ENCODE measurements around the gene MEGF9. TPM values are rescaled to one million over a fixed set of nuclear protein-coding genes. Genes with fewer than 3 reads are reported as not detected.
A peak's percentile ranks its signal among the peaks of the same experiment; 100 is the strongest.

Gene MEGF9
- polyA plus RNA-seq (2013), result 3.9 and 4.1 TPM in 2 replicates

DNA sequence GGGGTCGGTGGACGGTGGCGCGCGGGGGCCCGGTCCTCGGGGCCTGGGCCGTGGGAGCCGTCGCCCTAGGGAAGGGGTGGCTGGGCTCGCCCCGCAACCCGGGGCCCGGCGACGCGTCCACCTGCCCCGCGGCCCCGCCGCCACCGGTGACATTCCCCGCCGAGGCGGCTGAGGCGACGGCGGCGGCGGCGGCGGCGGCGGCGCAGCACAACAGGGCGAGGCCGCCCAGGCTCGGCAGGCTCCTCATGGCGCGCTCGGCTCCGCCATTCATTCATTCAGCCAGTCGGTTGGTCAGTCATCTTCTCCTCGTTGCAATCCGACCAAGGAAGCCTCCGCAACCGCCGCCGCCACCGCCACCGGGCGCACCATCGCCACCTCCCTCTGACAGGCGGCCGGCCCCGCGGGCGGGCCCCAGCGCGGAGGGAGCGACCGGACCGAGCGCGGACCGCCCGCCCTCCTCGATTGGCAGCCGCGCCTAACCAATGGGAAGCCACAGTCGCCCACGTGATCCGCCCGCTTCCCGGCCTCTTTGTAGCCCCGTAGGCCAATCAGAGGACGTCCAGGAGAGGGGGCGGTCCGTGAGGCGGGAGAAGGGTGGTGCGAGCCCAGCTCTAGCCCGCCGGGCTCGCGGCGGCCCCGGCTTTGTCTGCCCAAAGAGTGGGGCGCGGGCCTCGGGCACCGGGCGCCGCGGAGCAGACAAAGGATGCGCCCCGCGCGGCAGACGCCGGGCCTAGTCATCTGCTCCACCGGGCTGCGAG lies at the start of gene MEGF9:
TSS of gene MEGF9 (minus strand) at position 383 of the 758 bp plus-strand sequence. CDS start at position 271, 112 bp downstream.
- peak within 1 kb of the TSS; percentile 25 for H2BK12ac ChIP-seq (ENCODE audit: low read length)
- peak within 1 kb of the TSS; percentile 54 for H2BK120ac ChIP-seq (ENCODE audit: insufficient read depth, low read length, poor library complexity)
- H3K79me2 ChIP-seq (ENCODE audit: control insufficient read depth, insufficient read depth, low read length, poor library complexity), result peaks cover 5% of the 10 kb centered on the region
- peak within 1 kb of the TSS; percentile 84 for H3K18ac ChIP-seq (ENCODE audit: low read length)
- peaks cover 7% of the 10 kb centered on the region for H3K79me1 ChIP-seq (ENCODE audit: low read length)
- peaks cover 10% of the 10 kb centered on the region for H3K27me3 ChIP-seq (ENCODE audit: insufficient read depth, low read length)
- peak within 1 kb of the TSS; percentile 66 for H3K4ac ChIP-seq (ENCODE audit: low read depth, low read length)
- H4K8ac ChIP-seq (ENCODE audit: low read depth, low read length), result peak within 1 kb of the TSS; percentile 88
- peak within 1 kb of the TSS; percentile 73 for H2AFZ ChIP-seq (ENCODE audit: insufficient read depth, low read length, poor library complexity)
- H2AK5ac ChIP-seq (ENCODE audit: low read length), result peak within 1 kb of the TSS; percentile 8
- DNase-seq, result peak; percentile 97 to 99
- peak within 1 kb of the TSS; percentile 93 for H3K9ac ChIP-seq (ENCODE audit: low read length)
- peak within 1 kb of the TSS; percentile 96 for H3K14ac ChIP-seq (ENCODE audit: low read length)
- H4K12ac ChIP-seq (ENCODE audit: low read depth, low read length), result peak within 1 kb of the TSS; percentile 69
- peaks cover 6% of the 10 kb centered on the region in 2 experiments for H3K4me1 ChIP-seq (ENCODE audit: control insufficient read depth in 1 of 2, insufficient read depth in 2 of 2, low read length in 2 of 2)
- H3K4me2 ChIP-seq (ENCODE audit: low read length), result peak within 1 kb of the TSS; percentile 98
- peak within 1 kb of the TSS; percentile 90 for H3K4me3 ChIP-seq (ENCODE audit: low read depth, low read length)
- no peak within 1 kb of the TSS for H3K27ac ChIP-seq (ENCODE audit: low read depth, low read length)
- no peaks in the 10 kb centered on the region for H3K36me3 ChIP-seq (ENCODE audit: control insufficient read depth in 1 of 2, insufficient read depth in 2 of 2, low read length in 2 of 2)
- no CpG with 5 or more reads among the region's 102 CpGs for whole genome bisulfite sequencing (ENCODE audit: extremely low coverage, insufficient coverage, insufficient read length)
- no peak within 1 kb of the TSS for H2BK5ac ChIP-seq (ENCODE audit: low read depth, low read length, poor library complexity)
- no peaks in the 10 kb centered on the region for H3K9me3 ChIP-seq (ENCODE audit: insufficient read depth, low read depth, low read length)
- peak within 1 kb of the TSS; percentile 92 for H4K91ac ChIP-seq (ENCODE audit: low read depth, low read length)
- no peak within 1 kb of the TSS for H3K23ac ChIP-seq (ENCODE audit: low read length)

- no peak overlapping the region for H2BK120ac ChIP-seq (ENCODE audit: insufficient read depth, low read length, poor library complexity)
- H4K91ac ChIP-seq (ENCODE audit: low read depth, low read length), result no peak overlapping the region
- no peak overlapping the region for H2BK5ac ChIP-seq (ENCODE audit: low read depth, low read length, poor library complexity)
- H3K14ac ChIP-seq (ENCODE audit: low read length), result no peak overlapping the region
- H3K18ac ChIP-seq (ENCODE audit: low read length), result no peak overlapping the region
- no peak overlapping the region for H3K27ac ChIP-seq (ENCODE audit: low read depth, low read length)
- no peak overlapping the region for H4K8ac ChIP-seq (ENCODE audit: low read depth, low read length)
- no peaks in the 10 kb centered on the region for H3K4me1 ChIP-seq (ENCODE audit: control insufficient read depth in 1 of 2, insufficient read depth in 2 of 2, low read length in 2 of 2)
- H3K79me2 ChIP-seq (ENCODE audit: control insufficient read depth, insufficient read depth, low read length, poor library complexity), result no peaks in the 10 kb centered on the region
- no peak overlapping the region for H3K4me3 ChIP-seq (ENCODE audit: low read depth, low read length)
- H3K4me2 ChIP-seq (ENCODE audit: low read length), result no peak overlapping the region
- no peak overlapping the region for H2AFZ ChIP-seq (ENCODE audit: insufficient read depth, low read length, poor library complexity)
- no peak overlapping the region for H3K9ac ChIP-seq (ENCODE audit: low read length)
- no peaks in the 10 kb centered on the region for H3K79me1 ChIP-seq (ENCODE audit: low read length)
- H2AK5ac ChIP-seq (ENCODE audit: low read length), result no peak overlapping the region
- no peak for DNase-seq
- H3K36me3 ChIP-seq (ENCODE audit: control insufficient read depth in 1 of 2, insufficient read depth in 2 of 2, low read length in 2 of 2), result peaks cover 5 to 9% of the 10 kb centered on the region in 2 experiments
- H3K9me3 ChIP-seq (ENCODE audit: insufficient read depth, low read depth, low read length), result no peaks in the 10 kb centered on the region
- H4K12ac ChIP-seq (ENCODE audit: low read depth, low read length), result no peak overlapping the region
- no peak overlapping the region for H3K4ac ChIP-seq (ENCODE audit: low read depth, low read length)
- H2BK12ac ChIP-seq (ENCODE audit: low read length), result no peak overlapping the region
- WGBS (ENCODE audit: extremely low coverage, insufficient coverage, insufficient read length), result no CpG with 5 or more reads among the region's 2 CpGs
- H3K23ac ChIP-seq (ENCODE audit: low read length), result no peak overlapping the region
- no peaks in the 10 kb centered on the region for H3K27me3 ChIP-seq (ENCODE audit: insufficient read depth, low read length)
These were observed 46.7 kb upstream of the MEGF9 start for GRCh38 chr9:120761006-120761405.

DNA sequence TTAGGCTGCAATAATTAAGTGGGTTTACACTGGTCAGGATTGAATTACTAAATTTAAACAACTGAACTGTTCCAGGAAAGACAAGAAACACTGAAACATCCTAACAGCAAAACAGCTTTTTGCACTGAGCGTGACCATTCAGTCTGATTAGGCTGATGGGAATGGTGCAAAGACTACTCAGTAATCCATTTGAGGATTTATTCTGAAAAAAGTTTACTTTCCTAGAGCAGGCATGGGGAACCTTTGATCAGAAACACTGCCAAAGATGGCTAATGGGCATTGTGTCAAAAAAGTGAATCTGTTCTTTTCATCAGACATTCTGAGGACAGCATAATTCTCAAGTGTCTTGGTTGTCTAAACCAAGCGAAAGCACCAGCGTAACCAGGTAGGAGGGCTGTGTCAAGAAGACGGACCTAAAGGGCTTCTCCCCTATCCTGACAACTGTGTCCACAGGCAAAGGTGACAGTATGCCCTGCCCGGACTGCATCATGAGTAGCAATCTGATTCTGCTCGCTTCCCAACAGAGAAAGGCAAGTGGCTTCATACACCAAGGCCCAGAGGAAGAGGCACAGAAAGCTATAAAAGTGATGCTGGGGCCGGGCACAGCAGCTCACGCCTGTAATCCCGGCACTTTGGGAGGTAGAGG lies 45.6 kb upstream of the MEGF9 start:
- H2AFZ ChIP-seq (ENCODE audit: insufficient read depth, low read length, poor library complexity), result no peak overlapping the region
- no peak overlapping the region for H3K4me2 ChIP-seq (ENCODE audit: low read length)
- H3K9me3 ChIP-seq (ENCODE audit: insufficient read depth, low read depth, low read length), result no peaks in the 10 kb centered on the region
- no peak overlapping the region for H2BK12ac ChIP-seq (ENCODE audit: low read length)
- H3K23ac ChIP-seq (ENCODE audit: low read length), result no peak overlapping the region
- no peak overlapping the region for H2BK5ac ChIP-seq (ENCODE audit: low read depth, low read length, poor library complexity)
- H3K27ac ChIP-seq (ENCODE audit: low read depth, low read length), result no peak overlapping the region
- H2BK120ac ChIP-seq (ENCODE audit: insufficient read depth, low read length, poor library complexity), result no peak overlapping the region
- peaks cover 5 to 9% of the 10 kb centered on the region in 2 experiments for H3K36me3 ChIP-seq (ENCODE audit: control insufficient read depth in 1 of 2, insufficient read depth in 2 of 2, low read length in 2 of 2)
- no CpG with 5 or more reads among the region's 9 CpGs for WGBS (ENCODE audit: extremely low coverage, insufficient coverage, insufficient read length)
- no peak overlapping the region for H3K4me3 ChIP-seq (ENCODE audit: low read depth, low read length)
- H3K18ac ChIP-seq (ENCODE audit: low read length), result no peak overlapping the region
- H4K8ac ChIP-seq (ENCODE audit: low read depth, low read length), result no peak overlapping the region
- H3K9ac ChIP-seq (ENCODE audit: low read length), result no peak overlapping the region
- no peaks in the 10 kb centered on the region for H3K27me3 ChIP-seq (ENCODE audit: insufficient read depth, low read length)
- no peak overlapping the region for H4K91ac ChIP-seq (ENCODE audit: low read depth, low read length)
- no peaks in the 10 kb centered on the region for H3K79me2 ChIP-seq (ENCODE audit: control insufficient read depth, insufficient read depth, low read length, poor library complexity)
- no peak overlapping the region for H3K14ac ChIP-seq (ENCODE audit: low read length)
- no peak overlapping the region for H3K4ac ChIP-seq (ENCODE audit: low read depth, low read length)
- H2AK5ac ChIP-seq (ENCODE audit: low read length), result no peak overlapping the region
- H3K4me1 ChIP-seq (ENCODE audit: control insufficient read depth in 1 of 2, insufficient read depth in 2 of 2, low read length in 2 of 2), result no peaks in the 10 kb centered on the region
- no peak for DNase-seq
- no peaks in the 10 kb centered on the region for H3K79me1 ChIP-seq (ENCODE audit: low read length)
- no peak overlapping the region for H4K12ac ChIP-seq (ENCODE audit: low read depth, low read length)

DNA sequence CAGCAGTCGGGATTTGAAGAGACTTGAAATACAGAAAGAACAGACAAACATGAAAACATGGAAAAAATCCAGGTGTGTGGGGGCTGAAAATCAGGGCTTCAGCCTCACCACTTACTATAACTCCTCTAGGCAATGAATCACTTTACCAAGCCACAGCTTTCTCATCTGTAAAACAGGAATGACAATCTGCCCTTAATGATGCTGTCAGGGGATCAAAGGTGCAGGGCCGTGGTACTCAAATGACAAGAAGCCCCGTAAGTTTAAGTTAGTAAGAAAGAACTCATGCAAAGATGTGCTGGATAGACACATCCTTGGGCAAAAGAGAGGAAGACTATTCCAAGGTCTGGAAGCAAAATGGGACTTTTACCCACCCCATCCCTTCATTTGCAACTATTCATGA lies 44.3 kb upstream of the MEGF9 start:
- Histone ChIP-seq H4K12ac (ENCODE audit: low read depth, low read length) (no peak overlapping the region), H3K9ac (ENCODE audit: low read length) (no peak overlapping the region), H3K14ac (ENCODE audit: low read length) (no peak overlapping the region), H3K4me2 (ENCODE audit: low read length) (no peak overlapping the region), H2BK120ac (ENCODE audit: insufficient read depth, low read length, poor library complexity) (no peak overlapping the region), H3K27ac (ENCODE audit: low read depth, low read length) (no peak overlapping the region), H3K79me2 (ENCODE audit: control insufficient read depth, insufficient read depth, low read length, poor library complexity) (no peaks in the 10 kb centered on the region), H2BK5ac (ENCODE audit: low read depth, low read length, poor library complexity) (no peak overlapping the region), H3K36me3 (ENCODE audit: control insufficient read depth in 1 of 2, insufficient read depth in 2 of 2, low read length in 2 of 2) (peaks cover 0 to 4% of the 10 kb centered on the region in 2 experiments), H3K79me1 (ENCODE audit: low read length) (no peaks in the 10 kb centered on the region), H2AFZ (ENCODE audit: insufficient read depth, low read length, poor library complexity) (no peak overlapping the region), H3K4me1 (ENCODE audit: control insufficient read depth in 1 of 2, insufficient read depth in 2 of 2, low read length in 2 of 2) (no peaks in the 10 kb centered on the region), H3K4me3 (ENCODE audit: low read depth, low read length) (no peak overlapping the region), H3K18ac (ENCODE audit: low read length) (no peak overlapping the region), H3K4ac (ENCODE audit: low read depth, low read length) (no peak overlapping the region), H3K9me3 (ENCODE audit: insufficient read depth, low read depth, low read length) (no peaks in the 10 kb centered on the region), H2BK12ac (ENCODE audit: low read length) (no peak overlapping the region), H4K91ac (ENCODE audit: low read depth, low read length) (no peak overlapping the region), H2AK5ac (ENCODE audit: low read length) (no peak overlapping the region), H3K23ac (ENCODE audit: low read length) (no peak overlapping the region), H3K27me3 (ENCODE audit: insufficient read depth, low read length) (no peaks in the 10 kb centered on the region), H4K8ac (ENCODE audit: low read depth, low read length) (no peak overlapping the region)
- DNase-seq, result no peak
- no CpG with 5 or more reads among the region's 3 CpGs for WGBS (ENCODE audit: extremely low coverage, insufficient coverage, insufficient read length)

Measured in trophoblast cell (in vitro differentiated cells and primary cell).